Activated CD8-positive, alpha-beta memory T cell treated with anti-CD3 and anti-CD28 coated beads for 1 hour (primary cell): Measurements from ENCODE around the gene SOWAHA.
"Not testable (repeated sequence)": the region's sequence is repeated elsewhere in the genome, so short reads cannot be mapped to it uniquely, and the experiment has no call there.

Experiments
- DNase-seq, 2 donors: peaks; one replicate each; pipeline ENCODE4 v3.0.0-alpha.2; 2020; ENCODE audit warnings: low read depth in 1 of 2; ENCODE audit errors: extremely low read depth in 1 of 2

Gene SOWAHA

GRCh38 chr5:132806804-132807162, 6.3 kb upstream of the SOWAHA start:
- not testable (repeated sequence) for DNase-seq

GRCh38 chr5:132807163-132807838, 5.8 kb upstream of the SOWAHA start:
- no peak for DNase-seq

DNA sequence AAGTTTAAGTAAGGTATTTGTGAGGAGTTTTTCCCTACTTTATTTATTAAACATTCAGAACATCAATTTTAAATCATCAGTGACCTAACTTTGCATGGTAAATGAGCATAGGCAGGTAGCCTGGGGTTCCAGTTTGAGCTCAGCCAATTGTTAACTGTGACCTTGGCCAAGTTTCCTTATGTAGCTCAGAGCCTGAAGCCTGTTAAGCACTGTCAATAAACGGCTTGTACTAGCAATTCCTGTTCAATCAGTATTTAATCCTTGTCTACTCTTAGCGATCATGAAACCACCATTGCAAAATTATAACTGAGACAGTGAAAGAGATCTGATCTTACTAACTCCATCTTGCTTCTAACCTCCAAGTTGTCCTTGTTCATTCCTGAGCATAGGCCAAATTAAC, 4.7 kb upstream of the SOWAHA start:
- no peak for DNase-seq

DNA sequence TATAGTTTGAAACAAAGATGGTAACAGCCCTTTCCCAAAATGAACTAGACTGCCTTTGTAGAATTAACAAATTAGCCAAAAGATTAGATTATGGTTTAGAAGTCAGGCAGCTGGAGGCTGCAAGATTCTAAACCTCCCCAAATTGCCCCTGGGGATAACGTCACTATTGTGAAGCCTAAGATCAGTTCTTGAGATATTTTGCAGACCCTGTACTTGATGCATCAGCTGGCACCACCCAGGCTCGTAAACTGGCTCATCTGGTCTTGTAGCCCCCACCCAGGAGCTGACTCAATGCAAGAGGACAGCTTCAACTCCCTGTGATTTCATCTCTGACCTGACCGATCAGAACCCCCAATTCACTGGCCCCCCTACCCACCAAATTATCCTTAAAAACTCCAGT, 4.2 kb upstream of the SOWAHA start:
- DNase-seq = no peak

- DNase-seq = no peak
Measured at GRCh38 chr5:132810605-132811004, 2.5 kb upstream of the SOWAHA start.

DNA sequence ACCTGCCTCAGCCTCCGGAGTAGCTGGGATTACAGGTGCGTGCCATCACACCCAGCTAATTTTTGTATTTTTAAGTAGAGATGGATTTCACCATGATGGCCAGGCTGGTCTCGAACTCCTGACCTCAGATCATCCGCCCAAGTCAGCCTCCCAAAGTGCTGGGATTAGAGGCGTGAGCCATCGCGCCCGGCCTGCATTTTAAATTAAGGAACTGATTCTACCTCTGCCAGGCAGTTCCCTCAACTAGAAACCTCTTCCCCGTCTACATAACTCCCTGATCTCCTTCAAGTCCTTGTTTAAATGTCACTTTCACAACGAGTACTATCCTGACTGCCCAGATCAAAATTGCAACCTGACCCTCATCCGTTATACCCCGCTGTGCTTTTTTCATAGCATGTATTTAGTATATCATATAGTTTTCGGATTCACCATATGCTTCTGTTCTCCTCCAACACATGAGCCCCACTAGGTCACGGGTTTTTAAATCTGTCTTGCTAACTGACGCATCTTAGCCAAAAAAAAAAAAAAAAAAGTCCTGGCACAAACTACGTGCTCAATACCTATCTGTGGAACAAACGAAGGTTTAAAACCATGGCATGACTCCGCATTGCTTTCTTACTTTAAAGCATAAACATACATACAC, 858 bp upstream of the SOWAHA start:
- no peak for DNase-seq

DNA sequence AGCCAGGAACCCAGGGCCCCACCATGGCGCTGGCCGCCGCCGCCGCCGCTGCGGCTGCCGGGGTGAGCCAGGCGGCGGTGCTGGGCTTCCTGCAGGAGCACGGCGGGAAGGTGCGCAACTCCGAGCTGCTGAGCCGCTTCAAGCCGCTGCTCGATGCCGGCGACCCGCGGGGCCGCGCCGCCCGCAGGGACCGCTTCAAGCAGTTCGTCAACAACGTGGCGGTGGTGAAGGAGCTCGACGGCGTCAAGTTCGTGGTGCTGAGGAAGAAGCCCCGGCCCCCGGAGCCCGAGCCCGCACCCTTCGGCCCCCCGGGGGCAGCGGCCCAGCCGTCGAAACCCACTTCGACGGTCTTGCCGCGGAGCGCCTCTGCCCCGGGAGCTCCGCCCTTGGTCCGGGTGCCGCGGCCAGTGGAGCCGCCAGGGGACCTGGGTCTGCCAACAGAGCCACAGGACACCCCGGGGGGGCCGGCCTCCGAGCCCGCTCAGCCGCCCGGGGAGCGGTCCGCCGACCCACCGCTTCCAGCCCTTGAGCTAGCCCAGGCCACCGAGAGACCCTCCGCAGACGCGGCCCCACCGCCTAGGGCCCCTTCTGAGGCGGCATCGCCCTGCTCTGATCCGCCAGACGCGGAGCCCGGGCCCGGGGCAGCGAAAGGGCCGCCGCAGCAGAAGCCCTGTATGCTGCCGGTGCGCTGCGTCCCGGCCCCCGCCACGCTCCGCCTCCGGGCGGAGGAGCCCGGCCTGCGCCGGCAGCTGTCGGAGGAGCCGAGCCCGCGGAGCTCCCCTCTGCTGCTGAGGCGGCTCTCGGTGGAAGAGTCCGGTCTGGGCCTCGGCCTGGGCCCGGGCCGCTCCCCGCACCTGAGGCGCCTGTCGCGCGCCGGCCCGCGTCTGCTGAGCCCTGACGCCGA, 749 bp downstream of the SOWAHA start:
- no peak for DNase-seq

DNA sequence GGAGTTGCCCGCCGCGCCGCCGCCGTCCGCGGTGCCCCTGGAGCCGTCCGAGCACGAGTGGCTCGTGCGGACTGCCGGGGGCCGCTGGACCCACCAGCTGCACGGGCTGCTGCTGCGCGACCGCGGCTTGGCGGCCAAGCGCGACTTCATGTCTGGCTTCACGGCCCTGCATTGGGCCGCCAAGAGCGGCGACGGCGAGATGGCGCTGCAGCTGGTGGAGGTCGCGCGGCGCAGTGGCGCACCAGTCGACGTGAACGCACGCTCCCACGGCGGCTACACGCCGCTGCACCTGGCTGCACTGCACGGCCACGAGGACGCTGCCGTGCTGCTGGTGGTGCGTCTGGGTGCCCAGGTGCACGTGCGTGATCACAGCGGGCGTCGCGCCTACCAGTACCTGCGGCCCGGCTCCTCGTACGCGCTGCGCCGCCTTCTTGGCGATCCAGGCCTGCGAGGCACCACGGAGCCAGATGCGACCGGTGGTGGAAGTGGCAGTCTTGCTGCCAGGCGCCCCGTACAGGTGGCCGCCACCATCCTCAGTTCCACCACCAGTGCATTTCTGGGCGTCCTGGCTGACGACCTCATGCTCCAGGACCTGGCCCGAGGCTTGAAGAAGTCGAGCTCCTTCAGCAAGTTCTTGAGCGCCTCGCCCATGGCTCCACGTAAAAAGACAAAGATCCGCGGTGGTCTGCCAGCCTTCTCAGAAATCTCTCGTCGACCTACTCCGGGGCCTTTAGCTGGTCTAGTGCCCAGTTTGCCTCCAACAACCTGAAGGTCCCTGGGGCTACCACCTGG, 1.6 kb downstream of the SOWAHA start:
- no peak for DNase-seq

- no peak for DNase-seq
Measured at GRCh38 chr5:132815454-132815853, 2.4 kb downstream of the SOWAHA start.

- no peak for DNase-seq
Measured at GRCh38 chr5:132816083-132816482, 3.0 kb downstream of the SOWAHA start.

DNA sequence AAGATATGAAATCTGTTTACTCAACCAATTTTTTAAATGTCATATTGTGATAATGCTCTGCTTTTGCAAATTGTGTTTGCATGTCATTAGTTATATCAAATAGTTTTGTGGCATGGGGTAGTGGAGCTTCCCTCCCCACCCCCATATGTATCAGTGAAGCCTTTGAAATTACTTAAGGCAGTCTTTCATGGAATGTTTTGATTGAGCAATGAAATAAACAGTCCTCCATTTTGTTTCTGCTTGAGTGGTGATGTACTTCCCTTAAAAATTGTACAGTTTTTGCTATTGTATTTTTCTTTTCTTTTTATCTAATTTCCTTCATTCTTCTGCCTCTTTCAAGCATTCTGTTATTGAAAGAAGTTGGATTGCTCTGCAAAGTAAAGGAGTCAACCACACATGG, 3.5 kb downstream of the SOWAHA start:
- no peak for DNase-seq

DNA sequence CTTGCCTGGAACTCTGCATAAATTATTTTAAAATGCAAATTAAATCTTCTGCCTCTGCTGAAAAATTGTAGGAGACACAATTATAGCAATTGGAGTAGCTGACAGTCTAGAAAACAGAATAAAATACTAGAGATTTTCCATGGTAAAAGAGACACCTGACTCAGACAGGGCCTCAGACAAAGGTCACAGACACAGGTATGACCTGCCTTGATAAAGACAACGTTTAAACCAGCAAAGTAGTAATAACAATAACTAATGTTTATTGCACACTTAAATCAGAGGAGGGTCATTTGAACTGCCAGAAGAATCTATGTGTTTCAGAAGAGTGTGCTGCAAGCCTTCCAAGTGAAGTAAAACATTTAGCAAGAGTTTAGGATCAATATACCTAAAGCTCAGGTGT, 3.9 kb downstream of the SOWAHA start:
- no peak for DNase-seq

DNA sequence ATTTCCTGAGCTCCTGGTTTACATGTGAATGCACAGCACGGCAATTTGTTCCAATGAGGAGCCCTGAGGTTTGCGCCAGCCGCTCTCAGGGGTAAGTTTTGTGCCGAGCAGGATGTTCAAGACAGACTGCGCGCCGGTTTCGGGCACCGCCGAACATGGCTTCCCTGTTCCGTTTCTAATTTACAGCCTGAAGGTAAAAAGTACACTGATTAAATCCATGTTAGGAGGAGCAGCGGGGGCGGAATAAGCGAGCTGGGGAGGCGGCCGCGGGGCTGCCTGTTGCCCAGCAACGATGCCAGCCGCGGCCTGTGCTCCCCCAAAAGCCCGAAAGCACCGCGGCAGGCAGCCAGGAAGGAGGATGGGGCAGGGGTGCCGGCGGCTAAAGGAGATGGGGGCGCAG, 6.4 kb downstream of the SOWAHA start:
- no peak for DNase-seq

DNA sequence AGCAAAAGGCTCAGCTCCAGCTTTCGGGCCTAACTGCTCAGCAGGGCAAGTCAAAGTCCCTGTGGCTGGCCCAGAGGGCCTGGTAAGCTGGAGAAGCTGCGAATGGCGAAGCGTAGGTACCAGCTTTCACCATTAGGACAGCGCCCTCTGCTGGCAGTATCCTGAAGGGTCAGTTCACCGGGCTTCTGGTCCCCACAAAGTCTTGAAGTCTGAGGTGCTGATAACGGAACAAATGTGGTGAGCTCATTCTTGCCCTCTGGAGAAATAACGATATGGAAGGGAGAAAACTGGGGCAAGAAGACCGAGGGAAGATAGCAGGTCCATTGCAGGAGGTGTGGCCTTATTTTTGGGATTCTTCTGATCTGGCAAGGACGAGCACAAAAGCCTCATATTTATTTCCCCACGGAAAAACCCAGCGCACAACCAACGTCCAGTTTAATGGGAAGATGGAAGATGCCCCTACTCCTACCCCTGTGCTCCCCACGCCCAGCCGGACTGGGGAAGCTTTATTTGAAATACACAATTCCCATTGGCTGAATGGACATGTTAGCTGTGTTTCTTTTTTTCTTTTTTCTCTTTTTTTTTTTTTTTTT, 7.2 kb downstream of the SOWAHA start:
- DNase-seq = peak; percentile 81 to 84

DNA sequence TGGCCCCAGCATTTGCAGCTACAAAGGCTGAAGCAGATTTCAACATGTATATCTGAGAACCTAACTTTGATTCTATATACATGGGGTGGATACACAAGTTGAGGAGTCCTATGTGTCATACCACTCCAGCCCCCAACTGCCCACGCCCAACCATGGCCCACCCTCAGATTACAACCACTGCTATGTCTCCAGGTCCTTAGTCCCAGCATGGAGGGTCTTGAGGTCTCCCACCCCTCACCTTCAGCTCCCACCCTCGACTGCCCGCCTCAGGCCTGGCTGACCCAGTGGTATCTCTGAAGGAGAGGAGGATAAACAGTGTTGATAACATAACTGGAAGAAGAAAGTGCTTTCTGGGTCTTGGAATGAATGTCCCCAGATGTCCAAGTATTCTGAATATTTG, 8.2 kb downstream of the SOWAHA start:
- no peak for DNase-seq

- no peak for DNase-seq
Measured at GRCh38 chr5:132821791-132822190, 8.7 kb downstream of the SOWAHA start.

DNA sequence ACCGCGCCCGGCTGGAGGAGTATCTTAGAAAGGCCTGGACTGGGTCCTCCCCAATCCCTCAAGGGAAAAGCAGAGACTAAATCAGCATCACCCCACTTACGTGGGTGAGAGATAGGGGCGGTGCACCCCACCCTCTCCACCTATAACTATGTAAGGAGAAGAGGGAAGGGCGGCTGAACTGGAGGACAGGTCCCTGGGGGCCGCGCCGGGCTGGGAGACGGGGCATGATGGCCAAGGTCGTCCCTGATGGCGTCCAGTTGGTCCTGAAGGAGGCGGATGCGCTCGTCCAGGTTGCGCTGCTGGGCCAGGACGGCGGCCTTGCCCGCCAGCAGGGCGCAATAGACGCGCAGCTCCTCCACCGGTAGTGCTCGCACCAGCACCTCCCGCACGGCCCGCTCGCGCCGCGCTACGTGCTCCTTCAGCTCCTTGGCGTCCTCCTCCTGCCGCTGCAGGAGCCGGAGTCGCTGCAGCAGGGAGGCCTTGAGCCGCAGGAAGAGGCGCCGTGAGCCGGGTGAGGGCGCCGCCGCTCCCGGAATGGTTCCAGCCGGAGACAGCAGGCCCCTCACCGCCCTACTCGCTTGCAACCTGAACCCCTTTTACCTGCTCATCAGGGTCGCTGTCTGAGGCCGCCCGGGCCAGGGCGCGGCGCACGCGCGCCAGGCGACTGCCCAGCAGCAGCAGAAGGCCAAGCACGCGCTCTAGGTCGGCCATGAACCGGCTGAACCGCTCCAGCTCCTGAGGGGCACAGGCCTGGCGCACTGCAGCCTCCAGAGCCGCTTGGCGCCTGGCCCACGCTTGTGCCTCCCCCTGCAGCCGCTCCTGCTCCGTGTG, 9.8 kb downstream of the SOWAHA start:
- DNase-seq = no peak

DNA sequence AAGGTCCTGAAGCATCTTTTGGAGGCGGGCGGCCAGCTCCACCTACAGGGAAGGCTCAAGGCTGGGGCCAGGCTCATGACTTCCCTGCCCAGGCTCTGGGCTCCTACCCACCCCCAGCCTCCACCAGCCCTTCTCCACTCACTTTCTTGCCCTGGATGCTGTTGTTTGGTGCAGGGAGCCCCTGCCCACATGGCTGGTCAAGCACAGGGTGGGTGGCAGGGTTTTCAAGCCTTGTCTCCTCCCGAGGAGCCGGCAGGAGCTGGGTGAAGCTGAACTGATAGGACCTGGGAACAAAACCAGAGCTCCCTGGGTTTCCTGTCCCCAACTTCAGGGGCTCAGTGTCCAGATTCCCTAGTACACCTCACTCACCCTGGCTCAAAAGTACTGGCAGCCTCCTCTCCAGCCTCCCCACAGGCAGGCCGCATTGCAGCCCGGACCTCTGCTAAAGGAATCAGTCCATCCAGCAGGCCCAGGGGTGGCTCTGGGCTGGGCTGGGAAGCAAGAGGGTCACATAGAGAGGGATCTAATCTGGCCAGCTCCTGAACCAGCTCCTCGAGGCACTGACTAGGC, 10.5 kb downstream of the SOWAHA start:
- DNase-seq = no peak

- DNase-seq = no peak
Measured at GRCh38 chr5:132824426-132824825, 11.3 kb downstream of the SOWAHA start.
